Measurements from ENCODE around the gene ARMC5. TPM values are rescaled to one million over a fixed set of nuclear protein-coding genes. Genes with fewer than 3 reads are reported as not detected.
A peak's percentile ranks its signal among the peaks of the same experiment; 100 is the strongest.
"Not testable (repeated sequence)": the region's sequence is repeated elsewhere in the genome, so short reads cannot be mapped to it uniquely, and the experiment has no call there.

Gene ARMC5
- polyA plus RNA-seq, 1 donor from 2014 or later: 9.5 TPM

DNA sequence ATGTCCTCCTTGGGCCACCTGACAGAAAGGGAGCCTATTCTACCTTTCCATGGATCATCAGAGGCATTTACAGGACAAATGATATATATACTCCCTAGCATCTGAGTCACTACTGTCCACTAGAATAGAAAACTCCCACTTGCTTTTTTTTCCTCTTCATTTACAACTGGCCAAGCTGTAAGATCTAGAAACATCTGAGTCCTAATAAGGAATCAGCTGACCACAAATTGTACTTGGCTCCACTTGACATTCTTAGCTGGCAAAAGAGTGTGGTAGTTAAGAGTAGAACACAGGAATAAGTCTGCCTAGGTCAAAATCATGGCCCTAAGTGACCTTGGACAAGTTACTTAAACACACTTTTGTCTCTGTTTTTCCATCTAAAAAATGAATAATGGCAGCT is 43.7 kb downstream of the ARMC5 start:
- Mint-ChIP-seq H3K9me3 (no peaks in the 10 kb centered on the region), H3K27me3 (no peaks in the 10 kb centered on the region), H3K4me1 (peaks cover 18 to 27% (median 21%) of the 10 kb centered on the region in 3 donors), H3K36me3 (peaks cover 3% of the 10 kb centered on the region), H3K4me3 (no peak overlapping the region), H3K27ac (peak overlapping the region in 1 of 3 donors; percentile 31)

DNA sequence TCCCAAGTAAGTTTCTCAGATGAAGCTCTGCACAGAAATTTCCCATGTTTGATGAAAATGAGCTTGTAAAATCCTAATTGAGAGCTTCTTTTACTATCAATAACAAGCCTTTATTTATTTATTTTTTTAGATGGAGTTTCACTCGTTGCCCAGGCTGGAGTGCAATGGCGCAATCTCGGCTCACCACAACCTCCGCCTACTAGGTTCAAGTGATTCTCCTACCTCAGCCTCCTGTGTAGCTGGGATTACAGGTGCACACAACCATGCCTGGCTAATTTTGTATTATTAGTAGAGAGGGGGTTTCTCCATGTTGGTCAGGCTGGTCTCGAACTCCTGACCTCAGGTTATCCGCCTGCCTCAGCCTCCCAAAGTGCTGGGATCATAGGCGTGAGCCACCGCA is 44.3 kb downstream of the ARMC5 start:
- not testable (repeated sequence) for H3K36me3 Mint-ChIP-seq, H3K9me3 Mint-ChIP-seq, H3K27ac Mint-ChIP-seq, H3K4me3 Mint-ChIP-seq, H3K27me3 Mint-ChIP-seq
- peaks cover 20 to 31% (median 22%) of the 10 kb centered on the region in 3 donors for H3K4me1 Mint-ChIP-seq

DNA sequence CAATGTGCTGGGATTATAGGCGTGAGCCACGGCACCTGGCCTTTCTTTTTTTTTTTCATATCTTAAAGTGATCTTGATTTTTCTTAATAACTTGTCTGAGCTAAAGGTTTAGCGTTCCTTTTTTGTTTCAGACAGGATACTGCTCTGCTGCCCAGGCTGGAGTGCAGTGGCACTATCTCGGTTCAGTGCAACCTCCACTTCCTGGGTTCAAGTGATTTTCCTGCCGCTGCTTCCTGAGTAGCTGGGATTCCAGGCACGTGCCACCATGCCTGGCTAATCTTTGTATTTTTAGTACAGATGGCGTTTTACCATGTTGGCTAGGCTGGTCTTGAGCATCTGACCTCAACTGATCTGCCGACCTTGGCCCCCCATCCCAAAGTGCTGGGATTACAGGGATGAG is 44.9 kb downstream of the ARMC5 start:
- Mint-ChIP-seq H3K4me3 (peak overlapping the region in 1 of 4 donors; percentile 97), H3K4me1 (peaks cover 26 to 37% (median 28%) of the 10 kb centered on the region in 3 donors), H3K9me3 (no peaks in the 10 kb centered on the region), H3K27me3 (no peaks in the 10 kb centered on the region), H3K36me3 (peaks cover 2% of the 10 kb centered on the region), H3K27ac (no peak overlapping the region)

DNA sequence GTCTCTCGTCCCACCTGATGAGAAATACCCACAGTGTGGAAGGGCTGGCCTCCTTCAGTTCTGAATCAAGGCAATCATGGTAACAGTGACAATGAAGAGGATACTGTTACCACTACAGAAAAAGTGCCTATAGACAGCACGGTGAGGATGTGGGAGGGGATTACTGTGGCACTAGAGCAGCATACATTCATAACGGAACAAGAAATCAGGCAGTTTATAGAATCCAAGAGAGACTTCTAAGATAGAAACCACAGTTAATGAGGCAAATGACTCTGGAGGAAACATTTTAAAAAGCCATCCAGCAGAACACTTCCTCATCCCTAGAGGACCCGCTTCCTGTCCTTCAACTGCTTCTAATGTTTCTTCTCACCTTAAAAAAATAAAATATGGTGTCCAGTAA is 46.2 kb downstream of the ARMC5 start:
- Mint-ChIP-seq H3K36me3 (peaks cover 2% of the 10 kb centered on the region), H3K4me3 (peak overlapping the region in 1 of 4 donors; percentile 97), H3K4me1 (peaks cover 32 to 46% (median 33%) of the 10 kb centered on the region in 3 donors), H3K9me3 (no peaks in the 10 kb centered on the region), H3K27ac (peak overlapping the region; percentile 4 to 96 (median 75)), H3K27me3 (no peaks in the 10 kb centered on the region)

DNA sequence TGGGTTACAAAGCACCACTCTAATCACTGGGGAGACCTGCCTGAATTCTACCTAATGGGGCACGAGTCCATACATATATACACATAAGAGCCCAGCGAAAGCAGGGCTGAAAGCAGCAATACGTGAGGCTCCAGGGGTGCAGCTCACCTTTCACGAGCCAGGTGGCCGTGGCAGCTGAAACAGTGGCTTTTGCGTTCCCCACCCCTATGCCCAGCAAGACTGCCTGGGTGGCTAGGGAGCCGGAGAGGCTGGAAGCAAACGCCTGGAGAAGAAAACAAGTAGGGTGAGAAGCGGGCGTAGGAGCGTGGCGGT is 48.3 kb downstream of the ARMC5 start:
- peaks cover 34 to 45% (median 36%) of the 10 kb centered on the region in 3 donors for H3K4me1 Mint-ChIP-seq
- peak overlapping the region; percentile 90 to 97 (median 97) for H3K4me3 Mint-ChIP-seq
- no peaks in the 10 kb centered on the region for H3K27me3 Mint-ChIP-seq
- no peaks in the 10 kb centered on the region for H3K9me3 Mint-ChIP-seq
- no peaks in the 10 kb centered on the region for H3K36me3 Mint-ChIP-seq
- H3K27ac Mint-ChIP-seq: peak overlapping the region; percentile 84 to 96 (median 91)

DNA sequence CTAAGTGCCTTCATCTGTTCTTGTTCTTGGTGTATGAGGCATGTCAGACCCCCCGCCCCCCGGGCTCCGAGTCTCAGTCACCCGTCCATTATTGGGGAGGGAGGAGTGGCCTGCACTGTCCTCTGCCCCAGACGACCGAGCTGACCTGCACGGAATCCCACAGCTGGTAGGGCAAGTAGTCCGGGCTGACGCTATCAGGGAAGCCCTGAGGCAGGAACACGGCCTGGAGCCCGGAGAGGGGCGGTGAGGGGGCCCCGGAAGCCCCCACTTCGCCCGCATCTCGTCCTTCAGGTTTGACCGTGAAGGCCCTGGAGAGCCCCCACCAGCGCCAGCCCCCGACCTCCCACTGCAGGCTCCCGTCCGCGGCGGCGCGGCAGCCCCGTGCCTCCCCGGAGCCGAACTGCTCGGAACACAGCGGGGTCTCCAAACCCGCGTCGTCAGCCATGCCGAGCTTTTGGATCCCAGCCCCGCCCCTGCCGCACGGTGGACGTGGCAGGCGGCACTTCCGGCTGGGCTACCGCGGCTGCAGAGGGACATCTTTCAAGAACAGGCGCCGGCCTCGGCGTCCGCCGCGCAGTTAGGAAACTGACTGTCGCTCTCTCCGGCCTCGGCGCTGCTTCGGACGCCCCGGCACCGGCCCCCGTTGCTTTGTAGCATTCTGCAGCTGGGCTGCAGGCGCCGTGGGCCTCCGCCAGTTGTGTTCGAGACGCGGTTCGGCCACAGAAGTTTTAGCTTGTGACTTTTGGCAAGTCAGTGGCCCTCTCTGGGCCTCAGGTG is 48.8 kb downstream of the ARMC5 start, which contains the start of gene RUSF1:
RUSF1 (minus strand) TSS at position 463 of the 777 bp plus-strand sequence; CDS start at position 445, 18 bp downstream.
- Mint-ChIP-seq H3K9me3 (no peaks in the 10 kb centered on the region), H3K4me3 (peak within 1 kb of the TSS; percentile 90 to 97 (median 97)), H3K27ac (peak within 1 kb of the TSS; percentile 96 to 98 (median 96)), H3K27me3 (no peaks in the 10 kb centered on the region), H3K4me1 (peaks cover 34 to 40% (median 37%) of the 10 kb centered on the region in 3 donors), H3K36me3 (no peaks in the 10 kb centered on the region)

DNA sequence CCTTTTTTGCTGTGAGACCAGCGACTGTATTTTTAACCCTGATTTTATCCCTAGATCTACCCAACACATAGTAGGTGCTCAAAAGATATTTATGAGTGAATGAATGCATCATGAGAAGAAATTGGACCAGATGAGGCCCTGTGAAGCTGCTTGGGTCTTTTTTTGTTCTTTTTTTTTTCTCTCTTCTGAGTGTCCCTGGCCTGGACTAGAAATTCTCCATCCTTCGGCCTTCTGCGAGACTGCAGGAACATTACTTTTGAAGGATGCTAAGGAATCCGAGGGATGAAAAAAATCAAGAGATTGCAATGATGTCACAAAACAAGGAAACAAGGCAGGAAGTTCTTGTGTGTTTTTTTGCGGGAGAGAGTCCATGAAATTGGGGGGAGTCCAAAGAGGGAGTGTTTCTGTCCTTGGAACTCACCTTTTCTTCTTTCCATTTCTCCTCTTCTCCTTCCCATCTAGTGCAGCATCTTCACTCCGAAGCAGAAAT is 49.5 kb downstream of the ARMC5 start:
- Mint-ChIP-seq H3K27ac (peak overlapping the region; percentile 96 to 98 (median 96)), H3K4me1 (peaks cover 34 to 38% (median 37%) of the 10 kb centered on the region in 3 donors), H3K4me3 (peak overlapping the region; percentile 90 to 97 (median 97)), H3K9me3 (no peaks in the 10 kb centered on the region), H3K27me3 (no peaks in the 10 kb centered on the region), H3K36me3 (no peaks in the 10 kb centered on the region)

DNA sequence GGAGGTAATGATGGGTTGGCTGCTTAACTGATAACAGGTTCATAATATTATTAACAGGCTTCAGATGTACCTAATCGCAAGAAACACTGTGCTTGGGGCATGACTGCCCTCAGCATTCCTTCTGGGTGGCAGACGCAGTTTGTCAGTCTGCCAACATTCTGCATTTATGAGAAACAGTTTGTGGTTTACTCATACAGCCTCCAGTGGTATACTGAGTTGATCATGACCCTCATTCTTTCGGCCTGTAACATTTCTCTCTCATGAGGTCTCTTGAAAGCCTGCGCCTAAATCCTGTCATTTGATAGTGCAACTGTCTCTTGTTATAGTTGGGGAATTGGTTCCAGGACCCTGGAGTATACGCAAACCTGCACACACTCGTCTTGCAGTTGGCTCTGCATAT is 53.8 kb downstream of the ARMC5 start:
- Mint-ChIP-seq H3K4me3 (no peak overlapping the region), H3K27me3 (peaks cover 3% of the 10 kb centered on the region), H3K36me3 (no peaks in the 10 kb centered on the region), H3K27ac (no peak overlapping the region), H3K9me3 (peaks cover 1 to 8% (median 2%) of the 10 kb centered on the region in 3 donors), H3K4me1 (peaks cover 16 to 21% (median 20%) of the 10 kb centered on the region in 3 donors)

DNA sequence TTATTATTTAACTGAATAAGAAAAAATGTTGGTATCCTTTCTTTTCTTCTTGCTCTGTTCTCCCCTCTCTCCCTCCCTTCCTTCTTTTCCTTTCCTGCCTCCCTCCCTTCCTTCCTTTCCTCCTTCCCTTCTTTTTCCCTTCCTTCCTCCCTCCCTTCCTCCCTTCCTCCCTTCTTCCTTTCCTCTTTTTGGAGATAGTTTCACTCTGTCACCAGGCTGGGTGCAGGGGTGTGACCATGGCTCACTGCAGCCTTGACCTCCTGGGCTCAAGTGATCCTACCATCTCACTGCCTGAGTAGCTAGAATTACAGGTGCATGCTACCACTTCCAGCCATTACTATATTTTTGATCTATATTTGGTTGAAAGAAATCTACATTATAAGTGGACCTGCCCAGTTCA is 54.6 kb downstream of the ARMC5 start:
- Mint-ChIP-seq H3K4me1 (peaks cover 12 to 14% (median 14%) of the 10 kb centered on the region in 3 donors), H3K36me3 (no peaks in the 10 kb centered on the region), H3K9me3 (peaks cover 1 to 8% (median 2%) of the 10 kb centered on the region in 3 donors), H3K27ac (no peak overlapping the region), H3K4me3 (no peak overlapping the region), H3K27me3 (peaks cover 3% of the 10 kb centered on the region)

Other genes starting within 250 kb of the ARMC5 start
- not detected for gene TRIM72, start 245.4 kb upstream of the ARMC5 start, polyA plus RNA-seq
- gene PYDC1, start 242.4 kb upstream of the ARMC5 start, polyA plus RNA-seq: not detected
- 23.2 TPM for gene ITGAM, start 199.5 kb upstream of the ARMC5 start, polyA plus RNA-seq
- gene ITGAX, start 104.3 kb upstream of the ARMC5 start, polyA plus RNA-seq: 6.2 TPM
- not detected for gene ITGAD, start 66.2 kb upstream of the ARMC5 start, polyA plus RNA-seq
- gene COX6A2, start 31.1 kb upstream of the ARMC5 start, polyA plus RNA-seq: not detected
- gene ZNF843, start 16.7 kb upstream of the ARMC5 start, polyA plus RNA-seq: not detected
- 0.59 TPM for gene TGFB1I1, start 12.7 kb downstream of the ARMC5 start, polyA plus RNA-seq
- 0.94 TPM for gene SLC5A2, start 23.6 kb downstream of the ARMC5 start, polyA plus RNA-seq
- gene RUSF1, start 48.9 kb downstream of the ARMC5 start, polyA plus RNA-seq: 19.8 TPM
- gene AHSP, start 68.4 kb downstream of the ARMC5 start, polyA plus RNA-seq: not detected

Measured in IgD-negative memory B cell (primary cell).